Kidney epithelial cell (primary cell): Measurements from ENCODE around the gene LRRC30. TPM values are rescaled to one million over a fixed set of nuclear protein-coding genes. Genes with fewer than 3 reads are reported as not detected.

ENCODE experiments used
- DNase-seq: peaks from one replicate; pipeline ENCODE4 v3.0.0-alpha.2; 2010; ENCODE audit warnings: low read depth
- H3K27me3 ChIP-seq: 2 replicates; pipeline ENCODE4 v1.6.0; 2011; ENCODE audit warnings: low read length; ENCODE audit not compliant: control insufficient read depth, insufficient read depth
- H3K36me3 ChIP-seq: 2 replicates; pipeline ENCODE4 v1.5.1; 2011; ENCODE audit warnings: low read length; ENCODE audit not compliant: control insufficient read depth, insufficient read depth
- H3K4me3 ChIP-seq: 2 replicates; pipeline ENCODE4 v1.5.1; 2011; ENCODE audit warnings: low read depth, mild to moderate bottlenecking, control low read depth, low read length
- CTCF ChIP-seq: IDR thresholded peaks from 2 replicates; pipeline ENCODE4 v1.5.1; 2011; ENCODE audit warnings: mild to moderate bottlenecking, moderate library complexity, low read length, control low read depth, inconsistent platforms; ENCODE audit not compliant: insufficient read depth, poor library complexity, severe bottlenecking
- total RNA-seq: library from RNA; depleted of rRNA; stranded (reverse); fragments of >200 nt; gene quantifications from 2 replicates; pipeline ENCODE4 v1.2.3, GENCODE V29; 2015

Gene LRRC30
- total RNA-seq, 1 donor from 2014 or later, result not detected

DNA sequence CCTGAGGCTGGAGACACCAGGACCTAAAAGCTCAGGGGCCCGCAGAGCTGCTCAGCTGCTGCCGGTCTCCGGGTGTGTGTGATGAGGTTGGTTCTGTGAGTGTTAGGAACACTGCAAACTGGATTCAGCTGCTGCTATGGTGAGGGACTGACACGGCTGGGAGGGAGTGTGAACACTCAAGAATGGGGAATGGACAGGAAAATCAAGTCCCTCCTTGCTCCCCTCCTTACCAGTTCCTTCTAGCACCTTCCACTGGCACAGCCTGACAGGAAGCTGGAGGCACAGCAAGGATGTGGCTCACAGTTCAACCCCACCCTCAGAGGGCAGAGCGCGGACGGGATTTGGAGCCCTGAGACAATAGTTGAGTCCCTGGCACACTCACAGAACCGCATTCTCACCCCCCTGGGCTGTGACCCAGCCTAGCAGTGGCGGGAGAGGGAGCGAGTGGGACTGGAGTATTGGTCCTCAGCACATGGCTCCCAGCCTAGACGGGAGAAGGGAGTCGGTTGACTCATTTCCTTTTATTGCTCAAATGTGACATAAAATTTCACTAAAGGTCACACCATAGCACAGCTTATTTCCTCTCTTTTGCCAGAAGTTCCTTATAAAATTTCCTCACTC is 42.5 kb downstream of the LRRC30 start:
- TF ChIP-seq CTCF, result no peak
- Histone ChIP-seq H3K27me3 (no peaks in the 10 kb centered on the region), H3K4me3 (no peak overlapping the region), H3K36me3 (no peaks in the 10 kb centered on the region)
- no peak for DNase-seq

- Histone ChIP-seq H3K4me3 (no peak overlapping the region), H3K36me3 (no peaks in the 10 kb centered on the region), H3K27me3 (no peaks in the 10 kb centered on the region)
- no peak for TF ChIP-seq CTCF
- DNase-seq, result no peak
Measured at GRCh38 chr18:7281579-7281978, 50.7 kb downstream of the LRRC30 start.

Other genes starting within 250 kb of the LRRC30 start
- 29.5 and 36.6 TPM in 2 replicates for gene LAMA1, start 113.3 kb upstream of the LRRC30 start, total RNA-seq